DMS114 treated with DMSO at 0.1 percent for 48 hours (cell line): ENCODE data around the gene CACNA2D1.
"Not testable (repeated sequence)": the region's sequence is repeated elsewhere in the genome, so short reads cannot be mapped to it uniquely, and the experiment has no call there.

Source experiments
- DNase-seq: peaks from one replicate; lab custom pipeline; 2025; ENCODE audit not compliant: unreplicated experiment; lab: John Stamatoyannopoulos, UW

Gene CACNA2D1

GRCh38 chr7:82393840-82394220 lies 49.7 kb downstream of the CACNA2D1 start:
- DNase-seq = no peak

GRCh38 chr7:82393076-82393839 lies 50.3 kb downstream of the CACNA2D1 start:
- DNase-seq = no peak

GRCh38 chr7:82390936-82391335 lies 52.6 kb downstream of the CACNA2D1 start:
- DNase-seq = no peak

GRCh38 chr7:82389876-82390275 lies 53.7 kb downstream of the CACNA2D1 start:
- DNase-seq = no peak

GRCh38 chr7:82388138-82388537 lies 55.4 kb downstream of the CACNA2D1 start:
- DNase-seq = no peak

- DNase-seq = not testable (repeated sequence)
These were observed 57.0 kb downstream of the CACNA2D1 start for GRCh38 chr7:82386571-82386970.

- no peak for DNase-seq
These were observed 58.8 kb downstream of the CACNA2D1 start for GRCh38 chr7:82384779-82385178.

- DNase-seq = no peak
These were observed 59.5 kb downstream of the CACNA2D1 start for GRCh38 chr7:82384051-82384464.

- DNase-seq = no peak
These were observed 61.3 kb downstream of the CACNA2D1 start for GRCh38 chr7:82382276-82382675.

- DNase-seq = no peak
These were observed 66.8 kb downstream of the CACNA2D1 start for GRCh38 chr7:82376739-82377138.

GRCh38 chr7:82375713-82376112 lies 67.9 kb downstream of the CACNA2D1 start:
- no peak for DNase-seq

GRCh38 chr7:82375129-82375528 lies 68.4 kb downstream of the CACNA2D1 start:
- no peak for DNase-seq

- no peak for DNase-seq
These were observed 69.5 kb downstream of the CACNA2D1 start for GRCh38 chr7:82373926-82374635.

- no peak for DNase-seq
These were observed 78.9 kb downstream of the CACNA2D1 start for GRCh38 chr7:82364671-82365070.

- DNase-seq = no peak
These were observed 79.5 kb downstream of the CACNA2D1 start for GRCh38 chr7:82364048-82364447.

- DNase-seq = no peak
These were observed 81.4 kb downstream of the CACNA2D1 start for GRCh38 chr7:82362129-82362706.

GRCh38 chr7:82360591-82361368 lies 82.8 kb downstream of the CACNA2D1 start:
- no peak for DNase-seq

GRCh38 chr7:82359426-82359825 lies 84.2 kb downstream of the CACNA2D1 start:
- DNase-seq = no peak

- DNase-seq = no peak
These were observed 84.7 kb downstream of the CACNA2D1 start for GRCh38 chr7:82358923-82359322.

- no peak for DNase-seq
These were observed 85.5 kb downstream of the CACNA2D1 start for GRCh38 chr7:82358009-82358578.

- no peak for DNase-seq
These were observed 95.3 kb downstream of the CACNA2D1 start for GRCh38 chr7:82348251-82348650.
